Measurements from ENCODE around the gene PTPRT. TPM values are rescaled to one million over a fixed set of nuclear protein-coding genes. Genes with fewer than 3 reads are reported as not detected.
A peak's percentile ranks its signal among the peaks of the same experiment; 100 is the strongest.

The PTPRT gene
- total and polyA plus RNA-seq, 2 of the 13 experiments (the other 11 are each of a cell fraction or from before 2014, with no cell fraction given), result under 0.01 to 0.09 TPM

GRCh38 chr20:43065299-43065698 is 124.4 kb downstream of the PTPRT start (continued):
- TF ChIP-seq ZNF101 (CRISPR knock-in tag; IDR thresholded peaks at IDR 0.05; ENCODE audit: borderline replicate concordance, low read depth), result no peak

GRCh38 chr20:43058077-43058476 is 131.6 kb downstream of the PTPRT start:
- no peaks in the 10 kb centered on the region for H4K20me1 ChIP-seq (ENCODE audit: insufficient read depth, low read length)
- TF ChIP-seq ZNF281 (CRISPR knock-in tag; IDR thresholded peaks at IDR 0.05; ENCODE audit: borderline replicate concordance) (no peak), PLRG1 (conservative IDR thresholded peaks at IDR 0.05) (0 out of 2 replicates have a peak, but pooled peaks have one; percentile 57), HNF4G (IDR thresholded peaks at IDR 0.05; ENCODE audit: borderline replicate concordance, low read depth, low read length) (no peak), HNF4G (CRISPR knock-in tag; IDR thresholded peaks at IDR 0.05; ENCODE audit: borderline replicate concordance, low read depth) (no peak), ZNF282 (IDR thresholded peaks at IDR 0.05; ENCODE audit: partially characterized antibody) (peak; percentile 73), YY1 (IDR thresholded peaks at IDR 0.05; ENCODE audit: insufficient read depth, insufficient replicate concordance, low read depth, low read length) (no peak)
- ATAC-seq, result no peak
- 0% methylated on average over 1 of the region's 1 CpG for WGBS (ENCODE audit: low lambda C conversion rate)
- H3K36me3 ChIP-seq (replicated peaks in 1 of 2; ENCODE audit: control insufficient read depth in 1 of 2, insufficient read depth in 2 of 2, low read length in 2 of 2), result no peaks in the 10 kb centered on the region
- no peak for FAIRE-seq
- H3K79me2 ChIP-seq (ENCODE audit: insufficient read depth, low read length), result no peaks in the 10 kb centered on the region
- H3K4me1 ChIP-seq (ENCODE audit: insufficient read depth, low read length), result no peaks in the 10 kb centered on the region
- no TSS peak for BruUV-seq (replicated peaks)
- no peak overlapping the region for H3K9ac ChIP-seq (ENCODE audit: insufficient read depth, low read depth, low read length)
- DNase-seq (ENCODE audit: low spot score), result no peak
- H3K4me3 ChIP-seq (replicated peaks in 1 of 3; ENCODE audit: insufficient read depth in 1 of 3, low read depth in 2 of 3, low read length in 3 of 3), result no peak overlapping the region
- intact Hi-C loops (cut with micrococcal nuclease; ENCODE audit: unreplicated experiment) (no loop called here), in situ Hi-C loops (cut with HindIII; ENCODE audit: extremely low pct_ligation_motif_present, low pct_unique_long_range_greater_than_20kb) (no loop called here)
- no peaks in the 10 kb centered on the region for H3K27me3 ChIP-seq (ENCODE audit: control insufficient read depth in 1 of 2, insufficient read depth in 2 of 2, low read length in 2 of 2)
- CTCF ChIA-PET (ENCODE audit: low intra/inter-chr PET ratio, low total read pairs), result no interaction called here
- no peak overlapping the region for H2AFZ ChIP-seq (ENCODE audit: low read length)
- POLR2A ChIA-PET, result no interaction called here
- no peak overlapping the region for H3K4me2 ChIP-seq (ENCODE audit: low read depth, low read length)
- H3K9me3 ChIP-seq (ENCODE audit: low read length), result no peaks in the 10 kb centered on the region
- no peak overlapping the region for H3K27ac ChIP-seq (ENCODE audit: extremely low read length, insufficient read depth, low read length)
